ENCODE data around the gene EPB41.
"Not testable (repeated sequence)": the region's sequence is repeated elsewhere in the genome, so short reads cannot be mapped to it uniquely, and the experiment has no call there.

The EPB41 gene

DNA sequence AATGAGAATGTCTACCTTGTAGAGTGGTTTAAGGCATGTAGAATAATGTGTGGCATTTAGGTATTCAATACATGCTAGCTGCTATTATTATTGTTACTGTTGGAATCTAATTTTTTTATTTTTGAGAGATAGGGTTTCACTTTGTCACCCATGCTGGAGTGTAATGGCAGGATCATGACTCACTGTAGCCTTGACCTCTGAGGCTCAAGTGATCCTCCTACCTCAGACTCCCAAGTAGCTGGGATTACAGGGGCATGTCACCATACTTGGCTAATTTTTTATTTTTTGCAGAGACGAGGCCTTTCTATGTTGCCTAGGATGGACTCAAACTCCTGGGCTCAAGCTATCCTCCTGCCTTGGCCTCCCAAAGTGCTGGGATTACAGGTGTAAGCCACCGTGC, 61.9 kb downstream of the EPB41 start:
- no peak for DNase-seq (ENCODE audit: low read depth in 2 of 2)

DNA sequence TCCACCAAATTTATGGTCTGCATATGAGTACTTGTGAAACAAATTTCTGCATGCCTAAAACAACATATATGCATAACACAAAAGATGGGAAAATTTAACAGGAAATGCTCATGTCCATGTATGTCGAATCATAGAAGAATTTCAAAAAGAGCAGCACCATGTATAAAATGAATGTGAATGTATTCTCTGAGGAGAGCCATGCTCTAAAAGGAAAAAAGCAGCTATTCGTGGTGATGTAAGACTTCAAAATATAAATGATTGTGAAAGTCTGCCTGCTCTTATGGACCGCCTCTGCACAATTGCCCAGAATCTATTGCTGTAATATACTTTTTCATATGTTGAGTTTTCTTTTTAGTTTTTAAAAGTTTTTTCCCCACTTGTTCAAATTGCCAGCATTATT, 66.8 kb downstream of the EPB41 start:
- no peak for DNase-seq (ENCODE audit: low read depth in 2 of 2)

DNA sequence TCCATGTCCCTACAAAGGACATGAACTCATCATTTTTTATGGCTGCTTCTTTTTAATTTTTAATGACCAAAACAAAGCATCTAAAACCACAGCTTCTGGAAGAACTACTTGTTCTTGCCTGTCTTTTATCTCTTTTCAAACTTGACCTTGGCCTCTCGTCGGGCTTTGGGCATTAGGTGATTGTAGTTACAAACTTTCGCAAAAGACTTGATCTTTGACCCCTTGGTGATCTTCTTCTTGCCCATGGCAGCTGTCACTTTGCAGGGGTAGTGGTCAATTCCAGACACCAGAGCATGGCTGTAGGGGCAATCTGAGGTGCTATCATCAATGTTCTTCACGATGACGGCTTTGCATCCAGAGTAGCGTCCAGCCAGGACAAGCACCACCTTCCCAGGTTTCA, 67.8 kb downstream of the EPB41 start:
- DNase-seq (ENCODE audit: low read depth in 2 of 2) = no peak

DNA sequence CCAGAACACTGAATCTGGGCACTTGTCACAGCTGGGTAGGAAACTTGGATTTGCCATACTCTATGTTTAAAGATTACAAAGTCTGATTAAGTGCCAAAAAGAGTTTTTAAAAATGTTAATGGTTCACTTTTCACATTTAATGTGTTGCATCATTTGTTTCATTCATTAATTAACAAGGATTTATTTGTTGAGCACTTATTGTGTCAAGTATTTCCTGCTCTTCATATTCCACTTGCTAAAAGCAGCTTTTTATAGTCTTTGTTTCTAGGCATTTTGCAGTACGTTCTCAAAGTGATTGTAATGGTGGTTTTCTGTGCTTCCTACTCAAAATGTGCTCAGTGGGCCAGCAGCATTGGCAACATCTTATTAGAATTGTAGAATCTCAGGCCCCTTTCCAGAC, 68.7 kb downstream of the EPB41 start:
- no peak for DNase-seq (ENCODE audit: low read depth in 2 of 2)

DNA sequence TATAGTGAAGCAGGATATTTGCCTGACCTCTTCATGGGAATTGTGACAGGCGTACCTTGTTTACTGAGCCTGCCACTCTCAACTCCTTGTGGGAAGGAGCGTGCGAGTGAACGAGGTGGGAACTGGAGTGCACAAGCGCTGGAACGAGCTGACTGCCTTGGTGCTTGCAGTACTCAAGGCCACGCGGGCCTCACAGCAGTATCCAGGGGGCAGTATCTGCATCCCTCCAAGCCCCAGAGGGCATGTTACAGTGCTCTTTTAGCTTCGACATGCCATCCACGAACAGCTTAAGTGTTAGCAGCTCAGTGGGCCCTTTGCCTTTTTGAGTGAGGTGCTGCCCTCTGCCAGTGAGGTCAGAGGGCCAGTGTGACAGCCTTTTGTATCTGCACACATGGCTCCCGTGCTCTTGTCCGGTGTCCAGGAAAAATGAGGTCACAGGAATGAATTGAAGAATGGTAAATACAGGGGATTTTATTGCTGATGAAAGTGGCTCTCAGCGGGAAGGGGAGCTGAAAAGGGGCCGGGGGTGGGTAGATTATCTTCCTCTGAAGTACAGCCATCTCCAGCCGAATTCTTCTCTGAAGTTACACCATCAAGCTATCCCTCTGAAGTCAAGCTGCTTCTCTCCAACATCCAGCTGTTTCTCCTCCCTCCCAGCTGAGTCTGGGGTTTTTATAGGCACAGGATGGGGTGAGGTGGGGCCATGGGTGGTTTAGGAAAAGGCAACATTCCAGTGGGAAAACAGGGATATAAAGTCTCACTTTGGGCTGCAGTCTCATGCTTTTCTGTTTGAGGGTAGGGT, 69.3 kb downstream of the EPB41 start:
- DNase-seq (ENCODE audit: low read depth in 2 of 2) = no peak

DNA sequence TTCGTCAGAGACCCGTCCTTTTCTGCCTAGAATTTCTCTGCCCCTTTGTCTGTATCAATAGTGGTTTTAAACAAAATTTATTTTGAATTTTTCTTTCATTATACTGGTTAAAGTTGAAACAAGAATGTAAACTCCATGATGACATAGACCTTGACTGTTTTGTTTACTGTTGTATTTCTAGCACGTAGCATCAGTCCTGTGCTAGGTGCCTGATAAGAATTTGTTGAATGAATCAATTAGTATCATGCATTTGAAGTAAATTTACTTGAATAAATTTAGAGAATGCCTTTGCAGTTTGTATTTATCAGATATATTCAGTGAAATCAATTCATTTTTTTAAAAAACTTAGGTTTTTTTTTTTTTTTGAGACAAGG, 69.9 kb downstream of the EPB41 start:
- DNase-seq (ENCODE audit: low read depth in 2 of 2) = no peak

DNA sequence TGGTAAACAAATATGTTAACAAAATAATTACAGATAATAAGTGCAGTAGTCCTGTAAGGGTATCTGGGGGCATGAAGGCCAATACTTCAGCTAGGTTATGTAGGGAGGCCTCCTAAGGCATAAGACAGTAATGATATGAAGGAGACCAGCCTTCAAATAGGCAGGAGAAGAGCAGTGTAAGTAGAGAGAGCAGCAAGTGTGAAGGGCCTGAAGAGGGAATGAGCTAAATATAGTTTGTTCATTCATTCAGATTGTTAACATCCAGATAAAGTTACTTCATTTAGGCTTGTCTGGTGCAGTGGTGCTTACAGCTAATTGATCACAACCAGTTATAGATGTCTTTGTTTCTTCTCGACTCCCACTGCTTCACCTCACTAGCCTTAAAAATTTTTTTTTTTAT, 71.1 kb downstream of the EPB41 start:
- no peak for DNase-seq (ENCODE audit: low read depth in 2 of 2)

DNA sequence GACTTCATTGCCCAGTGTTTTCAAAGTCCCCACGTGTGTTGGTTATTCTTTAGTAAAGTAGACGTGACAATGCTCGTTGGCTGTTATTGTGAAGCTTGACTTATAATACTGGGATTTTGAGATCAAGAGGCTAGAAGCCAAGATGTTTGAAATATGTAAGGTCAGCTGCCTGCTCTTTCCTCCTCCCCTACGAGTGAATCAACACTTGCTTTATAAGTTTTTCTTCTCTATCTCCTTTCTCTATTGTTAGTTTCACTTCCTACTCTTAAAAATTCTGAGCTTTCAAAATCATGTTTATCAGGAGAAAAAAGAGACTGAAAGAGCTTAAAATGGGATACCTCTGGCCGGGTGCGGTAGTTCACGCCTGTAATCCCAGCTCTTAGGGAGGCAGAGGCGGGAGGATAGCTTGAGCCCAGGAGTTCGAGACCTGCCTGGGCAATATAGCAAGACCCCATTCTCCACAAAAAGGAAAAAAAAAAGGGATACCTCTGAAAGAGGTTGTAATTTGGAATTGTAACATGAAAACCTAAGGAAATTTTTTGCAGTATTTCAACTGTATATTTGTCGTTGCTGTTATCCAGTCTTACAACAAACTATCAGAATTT, 72.0 kb downstream of the EPB41 start:
- DNase-seq (ENCODE audit: low read depth in 2 of 2) = no peak

DNA sequence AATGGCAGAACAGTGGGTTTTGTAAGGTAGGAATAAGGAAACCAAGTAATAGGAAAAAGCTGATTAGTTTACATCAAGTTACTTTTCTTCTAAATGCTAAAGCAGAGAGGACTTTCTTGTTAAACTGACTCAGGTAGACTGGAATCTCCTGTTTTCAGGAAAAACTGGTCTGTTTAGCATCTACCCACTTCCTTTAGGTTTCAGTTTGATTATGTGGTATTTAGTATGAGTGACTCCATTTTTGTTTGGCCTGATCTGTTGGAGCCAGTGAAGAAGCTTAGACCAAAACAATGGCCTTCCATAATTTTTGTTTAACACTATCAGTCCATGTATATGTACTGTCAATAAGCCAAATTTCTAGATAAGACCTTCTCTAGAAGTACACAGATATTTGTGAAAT, 88.4 kb downstream of the EPB41 start:
- DNase-seq (ENCODE audit: low read depth in 2 of 2) = no peak

DNA sequence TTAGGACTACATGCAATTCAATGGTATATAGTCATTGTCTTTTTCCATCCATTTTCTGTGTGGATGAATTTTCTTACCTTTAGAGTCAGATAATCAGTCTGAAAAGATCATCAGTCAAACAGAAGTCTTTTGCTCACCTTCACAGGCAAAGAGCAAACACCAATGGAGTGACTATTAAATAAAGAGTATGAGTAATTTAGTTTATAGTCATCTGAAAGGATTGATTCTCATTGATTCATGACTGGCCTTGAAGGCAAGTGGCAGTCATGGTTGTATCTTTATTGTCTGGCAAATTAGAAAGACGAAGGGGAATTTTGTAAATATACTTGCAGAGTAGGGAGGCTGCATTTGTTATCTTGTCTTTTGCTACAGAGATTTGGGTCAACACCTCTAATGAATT, 89.9 kb downstream of the EPB41 start:
- no peak for DNase-seq (ENCODE audit: low read depth in 2 of 2)

DNA sequence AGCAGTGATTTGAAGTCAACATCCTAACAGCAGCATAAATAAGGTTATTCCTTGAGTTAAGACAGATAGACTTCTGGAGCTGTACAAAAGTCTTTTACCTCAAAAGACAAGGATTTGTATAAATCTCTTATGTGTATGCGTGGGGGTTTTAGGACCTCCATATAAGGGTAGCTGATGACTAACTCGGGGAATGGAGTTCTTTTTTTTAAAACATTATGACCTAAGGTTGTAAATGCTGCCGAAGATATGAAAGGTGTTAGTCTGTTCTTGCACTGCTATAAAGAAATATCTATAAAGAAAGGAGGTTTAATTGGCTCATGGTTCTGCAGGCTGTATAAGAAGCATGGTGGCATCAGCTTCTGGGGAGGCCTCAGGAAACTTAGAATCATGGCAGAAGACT, 90.4 kb downstream of the EPB41 start:
- DNase-seq (ENCODE audit: low read depth in 2 of 2) = no peak

DNA sequence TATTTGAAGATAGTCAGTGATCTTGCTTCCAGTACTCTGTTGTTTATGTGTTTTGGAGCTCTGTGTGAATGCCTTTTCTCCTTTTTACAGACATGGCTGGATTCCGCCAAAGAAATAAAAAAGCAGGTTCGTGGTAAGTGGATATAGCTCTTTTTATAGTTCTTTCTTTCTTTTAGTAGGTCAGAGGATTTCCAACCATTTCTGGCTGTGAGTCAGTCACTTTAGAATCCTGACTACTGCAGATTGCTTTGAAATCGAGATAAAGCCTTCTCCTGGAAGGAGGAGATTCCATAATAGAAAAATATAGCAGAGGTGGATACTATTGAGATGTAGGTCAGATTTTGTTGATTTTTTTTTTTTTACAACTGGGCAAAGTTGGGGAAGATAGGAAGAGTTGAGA, 97.4 kb downstream of the EPB41 start:
- no peak for DNase-seq (ENCODE audit: low read depth in 2 of 2)

DNA sequence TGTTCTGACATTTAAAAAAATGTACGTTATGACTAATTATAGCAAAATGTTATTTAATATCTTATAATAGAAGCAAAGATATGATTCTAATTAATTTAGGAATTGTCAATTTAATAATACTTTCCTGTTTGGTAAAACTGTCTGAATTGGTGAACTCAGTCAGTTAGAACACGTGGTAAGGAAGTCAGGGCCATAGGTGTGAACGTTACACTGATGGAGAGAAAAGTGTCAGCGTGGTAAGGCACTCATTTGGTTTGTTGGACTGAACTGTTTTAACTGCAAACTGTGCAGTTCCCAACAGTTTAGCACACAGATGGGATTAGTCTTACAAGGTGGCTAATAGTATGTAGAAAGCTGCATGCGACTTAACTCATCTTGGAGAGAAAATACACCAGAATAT, 102.9 kb downstream of the EPB41 start:
- DNase-seq (ENCODE audit: low read depth in 2 of 2) = no peak

DNA sequence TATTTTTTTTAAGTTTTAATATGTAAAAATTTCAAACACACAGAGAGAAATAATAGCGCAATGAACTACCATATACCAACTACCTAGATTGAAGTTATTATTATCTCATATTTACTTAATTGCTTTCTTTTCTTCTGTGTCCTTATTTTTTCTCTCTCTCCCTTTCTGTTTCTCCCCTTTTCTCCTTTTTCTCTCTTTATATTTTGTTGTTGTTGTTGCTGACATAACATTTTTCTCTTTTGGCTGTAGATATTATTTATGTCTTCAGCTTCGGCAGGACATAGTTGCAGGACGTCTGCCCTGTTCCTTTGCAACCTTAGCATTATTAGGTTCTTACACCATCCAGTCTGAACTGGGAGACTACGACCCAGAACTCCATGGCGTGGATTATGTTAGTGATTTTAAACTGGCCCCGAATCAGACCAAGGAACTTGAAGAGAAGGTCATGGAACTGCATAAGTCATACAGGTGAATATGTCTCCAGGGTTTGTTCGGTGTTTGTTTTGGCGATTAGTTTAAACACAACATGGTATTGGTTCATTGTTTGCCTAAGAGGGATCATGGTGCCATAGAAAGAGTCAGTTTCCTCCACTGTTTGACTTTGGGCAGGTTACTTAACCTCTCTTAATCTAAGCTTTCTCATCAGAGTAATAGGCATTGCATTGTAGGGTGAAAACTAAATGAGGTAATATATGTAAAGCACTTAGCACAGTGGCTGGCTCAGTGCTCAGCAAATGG, 103.8 kb downstream of the EPB41 start:
- DNase-seq (ENCODE audit: low read depth in 2 of 2) = no peak

DNA sequence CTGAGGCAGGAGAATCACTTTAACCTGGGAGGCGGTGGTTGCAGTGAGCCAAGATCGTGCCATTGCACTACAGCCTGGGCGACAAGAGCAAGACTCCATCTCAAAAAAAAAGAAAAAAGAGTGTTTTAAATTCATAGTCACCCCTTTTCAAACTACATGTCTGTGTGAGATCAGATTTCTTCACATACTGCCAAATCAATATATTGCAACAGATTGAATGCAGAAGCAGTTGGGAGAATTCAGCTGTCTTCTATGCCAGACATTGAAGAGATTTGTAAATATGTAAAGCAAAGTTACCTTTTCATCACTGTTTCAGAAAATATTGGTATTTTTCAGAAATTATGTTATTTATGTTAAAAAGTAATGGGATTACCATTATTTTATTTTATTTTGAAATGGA, 108.3 kb downstream of the EPB41 start:
- no peak for DNase-seq (ENCODE audit: low read depth in 2 of 2)

DNA sequence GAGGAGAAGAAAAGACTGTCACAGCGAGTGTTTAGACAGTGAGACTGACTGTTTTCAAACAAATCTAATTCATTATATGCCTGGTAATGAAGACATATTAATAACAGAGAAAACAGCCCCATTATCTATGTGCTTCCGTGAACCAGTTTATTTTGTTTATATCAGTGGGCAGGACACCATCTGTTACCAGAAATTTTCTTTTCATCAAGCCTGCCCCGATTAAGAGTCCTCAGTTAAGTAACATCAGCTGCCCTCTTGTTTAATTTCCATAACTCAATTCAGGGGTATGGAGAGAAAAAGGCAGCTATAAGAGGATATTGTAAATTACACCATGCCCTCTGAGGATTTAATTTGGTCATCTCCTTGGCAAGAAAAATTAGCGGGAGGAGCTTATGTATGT, 115.3 kb downstream of the EPB41 start:
- no peak for DNase-seq (ENCODE audit: low read depth in 2 of 2)

DNA sequence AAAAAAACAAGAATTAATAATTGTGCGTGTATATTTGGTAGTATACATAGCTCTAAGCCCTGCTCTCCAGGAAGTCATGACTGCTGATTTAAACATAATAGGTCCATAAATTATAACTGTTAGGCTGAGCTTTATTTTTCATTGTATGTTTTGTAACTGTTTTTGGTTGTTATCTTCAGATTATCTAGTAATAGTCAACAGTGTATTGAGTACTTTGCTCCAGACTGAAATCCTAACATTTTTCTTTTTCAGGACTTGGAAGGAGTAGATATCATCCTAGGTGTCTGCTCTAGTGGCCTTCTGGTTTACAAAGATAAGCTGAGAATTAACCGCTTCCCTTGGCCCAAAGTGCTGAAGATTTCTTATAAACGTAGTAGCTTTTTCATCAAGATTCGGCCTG, 118.5 kb downstream of the EPB41 start:
- DNase-seq (ENCODE audit: low read depth in 2 of 2) = no peak

DNA sequence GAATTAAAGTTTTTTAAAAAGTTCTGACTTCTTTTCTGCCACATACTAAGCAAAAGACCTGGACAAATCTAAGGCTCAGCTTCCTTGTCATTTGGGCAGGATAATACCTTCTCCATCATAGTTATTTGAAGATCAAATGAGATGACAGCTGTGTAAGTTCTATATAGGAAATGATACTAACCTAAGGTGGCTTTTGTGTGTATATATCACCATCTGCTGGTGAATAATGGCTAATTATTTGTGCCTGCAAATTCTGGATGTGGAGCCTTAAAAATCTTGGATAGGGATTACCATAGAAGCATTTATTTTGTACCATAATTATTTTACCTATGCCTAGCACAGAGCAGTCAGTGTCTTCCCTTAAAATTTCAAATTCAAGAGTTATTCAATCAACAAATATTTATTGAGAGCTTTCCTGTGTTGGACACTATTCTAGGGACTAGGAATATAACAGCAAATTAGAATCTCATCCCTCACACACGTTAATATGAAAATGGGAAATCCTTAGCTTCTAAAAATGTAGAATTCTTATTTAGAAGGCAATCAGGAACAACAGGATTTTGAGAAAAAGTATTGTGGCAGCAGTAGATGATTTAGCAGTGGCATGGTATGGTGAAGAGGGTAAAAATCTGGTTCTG, 119.6 kb downstream of the EPB41 start:
- no peak for DNase-seq (ENCODE audit: low read depth in 2 of 2)

DNA sequence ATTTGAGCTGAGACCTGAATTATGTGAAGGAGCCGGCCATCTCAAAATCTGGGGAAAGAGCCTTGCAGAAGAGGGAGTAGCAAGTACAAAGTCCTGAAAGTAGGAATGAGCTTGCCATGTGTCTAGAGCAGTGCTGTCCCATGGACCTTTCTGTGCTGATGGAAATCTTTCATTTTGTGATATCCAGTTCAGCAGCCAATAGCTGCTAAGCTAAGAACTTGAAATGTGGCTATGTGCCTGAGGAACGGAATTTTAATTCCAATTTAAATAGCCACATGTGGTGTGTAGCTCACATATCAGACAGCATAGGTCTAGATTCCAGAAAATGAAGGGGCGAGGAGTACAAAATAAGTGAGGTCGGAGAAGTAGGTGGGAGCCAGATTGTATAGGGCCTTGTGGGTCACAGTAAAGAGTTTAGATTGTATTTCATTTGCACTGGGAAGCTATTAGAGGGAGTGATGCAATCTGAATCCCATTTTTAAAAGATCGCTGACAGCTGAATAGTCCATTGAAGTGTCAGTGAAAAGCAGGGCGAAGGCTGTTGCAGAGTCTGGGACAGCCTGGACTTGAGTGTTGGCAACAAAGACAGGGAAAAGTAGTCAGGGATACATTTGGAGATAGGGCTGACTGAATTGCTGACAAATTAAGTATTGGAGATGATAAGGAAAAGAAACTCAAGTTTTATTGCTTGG, 129.1 kb downstream of the EPB41 start:
- no peak for DNase-seq (ENCODE audit: low read depth in 2 of 2)

DNA sequence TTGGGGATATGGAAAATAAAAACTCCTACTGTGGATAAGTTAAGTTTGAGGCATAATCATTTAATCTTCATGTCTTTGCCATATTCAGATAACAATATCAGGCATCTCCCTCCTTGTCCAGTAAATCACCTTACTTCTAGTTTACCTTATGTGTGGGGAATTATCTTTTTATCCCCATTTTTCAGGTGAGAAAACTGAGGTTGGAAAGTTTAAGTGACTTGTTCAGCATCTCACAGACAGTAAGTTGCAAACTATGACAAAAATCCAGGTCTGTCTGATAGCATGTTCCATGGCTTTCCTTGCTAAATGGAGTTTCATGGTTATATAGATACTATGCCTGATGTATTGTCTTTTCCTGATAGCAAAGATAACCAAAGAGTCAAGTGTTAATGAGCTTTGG, 129.6 kb downstream of the EPB41 start:
- DNase-seq (ENCODE audit: low read depth in 2 of 2) = no peak

DNA sequence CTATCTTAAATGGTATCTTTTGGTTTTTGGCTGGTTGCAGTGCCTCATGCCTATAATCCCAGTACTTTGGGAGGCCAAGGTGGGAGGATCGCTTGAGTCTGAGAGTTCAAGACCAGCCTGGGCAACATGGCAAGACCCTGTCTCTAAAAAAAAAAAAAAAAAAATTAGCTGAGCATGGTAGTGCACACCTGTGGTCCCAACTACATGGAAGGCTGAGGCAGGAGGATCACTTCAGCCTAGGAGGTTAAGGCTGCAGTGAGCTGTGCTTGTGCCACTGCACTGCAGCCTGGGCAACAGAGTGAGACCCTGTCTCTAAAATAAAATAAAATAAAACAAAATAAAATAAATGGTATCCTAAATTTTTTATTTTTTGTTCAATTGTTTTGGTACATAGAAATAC, 131.3 kb downstream of the EPB41 start:
- not testable (repeated sequence) for DNase-seq (ENCODE audit: low read depth in 2 of 2)

DNA sequence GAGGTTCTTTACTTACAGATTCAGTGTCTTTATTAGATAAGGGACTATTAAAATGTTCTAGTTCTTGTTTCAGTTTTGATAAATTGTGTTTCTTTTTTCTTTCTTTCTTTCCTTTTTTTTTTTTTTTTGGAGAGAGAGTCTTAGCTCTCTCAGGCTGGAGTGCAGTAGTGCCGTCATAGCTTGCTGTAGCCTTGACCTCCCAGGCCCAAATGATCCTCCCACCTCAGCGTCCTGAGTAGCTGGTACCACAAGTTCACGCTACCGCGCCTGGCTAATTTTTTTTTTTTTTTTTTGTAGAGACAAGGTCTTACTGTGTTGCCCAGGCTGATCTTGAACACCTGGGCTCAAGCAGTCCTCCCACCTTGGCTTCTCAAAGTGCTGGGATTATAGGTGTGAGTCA, 132.8 kb downstream of the EPB41 start:
- DNase-seq (ENCODE audit: low read depth in 2 of 2) = no peak
